SK-N-SH (cell line): ENCODE measurements around the gene PRR18. TPM values are rescaled to one million over a fixed set of nuclear protein-coding genes. Genes with fewer than 3 reads are reported as not detected.

ENCODE experiments used
- CTCF ChIA-PET: fragments of 300-600, 350-600 bp; formaldehyde crosslinking; extraction: SDS; loops from one replicate; lab custom pipeline; 2021; lab: Yijun Ruan, JAX
- POLR2A ChIA-PET: fragments of 350-600 bp; sonication (Branson Sonifier 250); formaldehyde crosslinking; extraction: SDS; loops from one replicate; lab custom pipeline; 2020; ENCODE audit warnings: antibody characterized with exemption, inconsistent platforms; lab: Yijun Ruan, JAX
- DNase-seq: peaks from one replicate; pipeline ENCODE4 v3.0.0; 2012
- H2AFZ ChIP-seq: fragments of 200-600 bp; sonication (generic); 2 replicates; pipeline ENCODE4 v1.8.1; 2016; ENCODE audit warnings: antibody characterized with exemption, mild to moderate bottlenecking, low read depth
- H3F3A ChIP-seq: fragments of 200-600 bp; sonication (generic); replicated peaks from 2 replicates; pipeline ENCODE3; 2016; ENCODE audit warnings: antibody characterized with exemption, mild to moderate bottlenecking; ENCODE audit not compliant: insufficient read depth
- H3K27ac ChIP-seq, 2 experiments: fragments of 200-500 bp in 1 of 2; fragments of 200-600 bp in 1 of 2; sonication (Bioruptor generic) in 1 of 2; sonication (generic), shearing (Covaris generic) in 1 of 2; 2 replicates each; pipeline versions ENCODE4 v1.5.1 to v1.6.1; 2014 to 2016; ENCODE audit warnings: low read depth in 2 of 2, inconsistent platforms in 1 of 2, low read length in 1 of 2, mild to moderate bottlenecking in 1 of 2, mixed read lengths in 1 of 2
- H3K27me3 ChIP-seq: fragments of 200-600 bp; sonication (generic), shearing (Covaris generic); 2 replicates; pipeline ENCODE4 v1.6.1; 2016; ENCODE audit warnings: mixed run types; ENCODE audit not compliant: insufficient read depth
- H3K36me3 ChIP-seq, 2 experiments: fragments of 200-500 bp in 1 of 2; fragments of 200-600 bp in 1 of 2; sonication (Bioruptor generic) in 1 of 2; sonication (generic) in 1 of 2; replicated peaks in 1 of 2; 2 replicates each; pipeline versions ENCODE3 to v1.5.1; 2014 to 2016; ENCODE audit warnings: low read length in 1 of 2, mild to moderate bottlenecking in 1 of 2; ENCODE audit not compliant: insufficient read depth in 2 of 2, control insufficient read depth in 1 of 2
- H3K4me1 ChIP-seq, 2 experiments: fragments of 200-500 bp in 1 of 2; fragments of 200-600 bp in 1 of 2; sonication (Bioruptor generic) in 1 of 2; sonication (generic), shearing (Covaris generic) in 1 of 2; 2 replicates each; pipeline versions ENCODE4 v1.5.1 to v1.6.1; 2014 to 2016; ENCODE audit warnings: low read depth in 1 of 2, low read length in 1 of 2, mixed run types in 1 of 2; ENCODE audit not compliant: insufficient read depth in 2 of 2, control insufficient read depth in 1 of 2
- H3K4me2 ChIP-seq: fragments of 200-600 bp; sonication (generic), shearing (Covaris generic); 2 replicates; pipeline ENCODE4 v1.6.1; 2017; ENCODE audit warnings: mixed run types
- H3K4me3 ChIP-seq, 2 experiments: fragments of 200-500 bp in 1 of 2; fragments of 200-600 bp in 1 of 2; sonication (Bioruptor generic) in 1 of 2; sonication (generic), shearing (Covaris generic) in 1 of 2; 2 replicates each; pipeline versions ENCODE4 v1.5.1 to v1.8.1; 2014 to 2016; ENCODE audit warnings: low read depth in 2 of 2, inconsistent platforms in 1 of 2, low read length in 1 of 2, mild to moderate bottlenecking in 1 of 2, mixed read lengths in 1 of 2, moderate library complexity in 1 of 2
- H3K79me2 ChIP-seq: fragments of 200-600 bp; sonication (generic); 2 replicates; pipeline ENCODE4 v1.8.1; 2017; ENCODE audit warnings: mild to moderate bottlenecking; ENCODE audit not compliant: insufficient read depth
- H3K9ac ChIP-seq: fragments of 200-600 bp; sonication (generic); 2 replicates; pipeline ENCODE4 v1.6.1; 2017; ENCODE audit warnings: mixed run types
- H3K9me2 ChIP-seq: fragments of 200-600 bp; sonication (generic); 2 replicates; pipeline ENCODE4 v1.6.1; 2017; ENCODE audit warnings: mixed run types
- H3K9me3 ChIP-seq: fragments of 200-600 bp; sonication (generic); 2 replicates; pipeline ENCODE4 v1.6.1; 2017; ENCODE audit warnings: mixed run types, mild to moderate bottlenecking, moderate library complexity
- H4K20me1 ChIP-seq: fragments of 200-600 bp; sonication (generic); 2 replicates; pipeline ENCODE4 v1.6.1; 2017; ENCODE audit warnings: mild to moderate bottlenecking, mixed run types; ENCODE audit not compliant: insufficient read depth
- EP300 ChIP-seq, 2 experiments: IDR thresholded peaks; 2 replicates each; pipeline versions ENCODE4 v1.4.0 to v1.6.1; 2012; ENCODE audit warnings: borderline replicate concordance in 1 of 2, low read depth in 1 of 2, low read length in 1 of 2
- FOXJ3 ChIP-seq: sonication (generic); formaldehyde crosslinking; IDR thresholded peaks from 2 replicates; pipeline ENCODE4 v1.5.1; 2020; ENCODE audit warnings: mild to moderate bottlenecking, missing genetic modification reagents
- FOXM1 ChIP-seq: IDR thresholded peaks from 2 replicates; pipeline ENCODE4 v1.4.0; 2012; ENCODE audit warnings: low read depth, mild to moderate bottlenecking
- GABPA ChIP-seq: IDR thresholded peaks from 2 replicates; pipeline ENCODE4 v1.4.0; 2012; ENCODE audit warnings: low read depth, mild to moderate bottlenecking
- JUND ChIP-seq: IDR thresholded peaks from 2 replicates; pipeline ENCODE4 v1.4.0; 2012
- MEF2A ChIP-seq: IDR thresholded peaks from 2 replicates; pipeline ENCODE4 v1.4.0; 2012; ENCODE audit warnings: low read depth, borderline replicate concordance
- NFIC ChIP-seq: IDR thresholded peaks from 2 replicates; pipeline ENCODE4 v1.4.0; 2012; ENCODE audit warnings: borderline replicate concordance
- NRF1 ChIP-seq: IDR thresholded peaks from 2 replicates; pipeline ENCODE4 v1.6.1; 2012; ENCODE audit warnings: low read depth, mild to moderate bottlenecking, low read length
- POLR2AphosphoS5 ChIP-seq: IDR thresholded peaks from 2 replicates; pipeline ENCODE4 v1.6.1; 2012; ENCODE audit warnings: low read depth, low read length
- RFX5 ChIP-seq: IDR thresholded peaks from 2 replicates; pipeline ENCODE4 v1.6.1; 2012; ENCODE audit warnings: mild to moderate bottlenecking, improper control_type of control experiment, low read length
- RXRA ChIP-seq: IDR thresholded peaks from 2 replicates; pipeline ENCODE4 v1.4.0; 2012; ENCODE audit warnings: low read depth, mild to moderate bottlenecking, borderline replicate concordance
- SIN3A ChIP-seq: IDR thresholded peaks from 2 replicates; pipeline ENCODE4 v1.6.1; 2012; ENCODE audit warnings: low read depth, mild to moderate bottlenecking, low read length, moderate library complexity, borderline replicate concordance
- TAF1 ChIP-seq: IDR thresholded peaks from 2 replicates; pipeline ENCODE4 v1.6.1; 2012; ENCODE audit warnings: low read depth, mild to moderate bottlenecking, low read length, moderate library complexity, borderline replicate concordance
- TEAD4 ChIP-seq: IDR thresholded peaks from 2 replicates; pipeline ENCODE4 v1.4.0; 2012; ENCODE audit warnings: mild to moderate bottlenecking, borderline replicate concordance; ENCODE audit not compliant: insufficient read depth
- WGBS: methylation state at CpG from one replicate; pipeline ENCODE4 v1.1.6; 2017; ENCODE audit warnings: low lambda C conversion rate; 5-methylcytosine and 5-hydroxymethylcytosine counted together
- polyA plus RNA-seq, 3 experiments: library from polyadenylated mRNA; depleted of rRNA; stranded (reverse); fragments of >200 nt; gene quantifications; 2 replicates each; pipeline ENCODE4 v1.2.3, GENCODE V29; 2012
- TF ChIP-seq, protein P1 (sequence below): IDR thresholded peaks from 2 replicates; pipeline ENCODE4 v1.6.1; 2012; ENCODE audit warnings: mild to moderate bottlenecking, low read depth, low read length, moderate library complexity
- TF ChIP-seq, protein P2 (sequence below): IDR thresholded peaks from 2 replicates; pipeline ENCODE4; 2012
- TF ChIP-seq, protein P3 (sequence below): fragments of 150-350 bp; IDR thresholded peaks from 2 replicates; pipeline ENCODE4 v1.6.1; 2017; ENCODE audit warnings: antibody characterized with exemption, low read length, low read depth, borderline replicate concordance
- TF ChIP-seq, protein P4 (sequence below): IDR thresholded peaks from 2 replicates; pipeline ENCODE4 v1.4.0; 2012; ENCODE audit warnings: low read depth
- TF ChIP-seq, protein P5 (sequence below): IDR thresholded peaks from 2 replicates; pipeline ENCODE4 v1.4.0; 2012; ENCODE audit warnings: low read depth, borderline replicate concordance

PRR18 gene
- polyA plus RNA-seq, 1 of the 3 experiments (the other 2 are of a cell fraction), result 0.02 TPM

DNA sequence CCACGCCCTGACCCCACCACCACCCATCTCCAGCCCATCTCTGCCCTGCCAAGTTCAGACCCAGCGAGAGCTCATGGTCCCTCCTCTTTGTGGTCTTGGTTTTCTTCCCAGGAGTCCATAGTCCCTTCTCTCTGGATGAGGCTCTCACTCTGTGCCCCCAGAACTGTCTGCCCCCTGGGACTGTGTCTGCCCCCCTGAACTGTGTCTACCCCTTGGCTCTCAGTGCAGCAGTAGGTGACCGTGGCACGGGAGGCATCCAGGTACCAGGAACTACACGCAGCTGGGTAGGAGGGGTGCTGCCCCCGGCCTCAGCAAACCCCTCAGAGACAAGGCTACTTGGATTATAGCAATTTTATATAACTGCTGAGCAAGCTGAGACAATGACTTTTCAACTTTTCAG, 23.6 kb downstream of the PRR18 start:
- POLR2A ChIA-PET, result no interaction called here
- H3K9me2 ChIP-seq, result no peaks in the 10 kb centered on the region
- no peaks in the 10 kb centered on the region for H3K9me3 ChIP-seq
- H3K27ac ChIP-seq, result no peak overlapping the region
- H3K4me1 ChIP-seq, result no peaks in the 10 kb centered on the region; a peak in 1 of 4 replicates
- H3K79me2 ChIP-seq, result no peaks in the 10 kb centered on the region
- no peak overlapping the region for H3K9ac ChIP-seq
- no peaks in the 10 kb centered on the region for H4K20me1 ChIP-seq
- no peaks in the 10 kb centered on the region for H3F3A ChIP-seq
- no peak overlapping the region for H3K4me3 ChIP-seq
- DNase-seq, result no peak
- peaks cover 42% of the 10 kb centered on the region; the same call in 1 of the 2 replicates for H3K27me3 ChIP-seq
- CTCF ChIA-PET, result interaction anchor here (1.3 to 3.3 kb wide), 4 partner anchors 8 to 127 kb away, joined by 3 to 30 read pairs (median 4); no protein-coding TSS in a partner anchor
- no peaks in the 10 kb centered on the region for H3K36me3 ChIP-seq
- 5% methylated on average over 6 of the region's 6 CpGs for whole genome bisulfite sequencing
- no peak overlapping the region for H2AFZ ChIP-seq
- no peak for TF ChIP-seq SIN3A
- TF ChIP-seq RXRA, result no peak
- TF ChIP-seq, protein P1, sequence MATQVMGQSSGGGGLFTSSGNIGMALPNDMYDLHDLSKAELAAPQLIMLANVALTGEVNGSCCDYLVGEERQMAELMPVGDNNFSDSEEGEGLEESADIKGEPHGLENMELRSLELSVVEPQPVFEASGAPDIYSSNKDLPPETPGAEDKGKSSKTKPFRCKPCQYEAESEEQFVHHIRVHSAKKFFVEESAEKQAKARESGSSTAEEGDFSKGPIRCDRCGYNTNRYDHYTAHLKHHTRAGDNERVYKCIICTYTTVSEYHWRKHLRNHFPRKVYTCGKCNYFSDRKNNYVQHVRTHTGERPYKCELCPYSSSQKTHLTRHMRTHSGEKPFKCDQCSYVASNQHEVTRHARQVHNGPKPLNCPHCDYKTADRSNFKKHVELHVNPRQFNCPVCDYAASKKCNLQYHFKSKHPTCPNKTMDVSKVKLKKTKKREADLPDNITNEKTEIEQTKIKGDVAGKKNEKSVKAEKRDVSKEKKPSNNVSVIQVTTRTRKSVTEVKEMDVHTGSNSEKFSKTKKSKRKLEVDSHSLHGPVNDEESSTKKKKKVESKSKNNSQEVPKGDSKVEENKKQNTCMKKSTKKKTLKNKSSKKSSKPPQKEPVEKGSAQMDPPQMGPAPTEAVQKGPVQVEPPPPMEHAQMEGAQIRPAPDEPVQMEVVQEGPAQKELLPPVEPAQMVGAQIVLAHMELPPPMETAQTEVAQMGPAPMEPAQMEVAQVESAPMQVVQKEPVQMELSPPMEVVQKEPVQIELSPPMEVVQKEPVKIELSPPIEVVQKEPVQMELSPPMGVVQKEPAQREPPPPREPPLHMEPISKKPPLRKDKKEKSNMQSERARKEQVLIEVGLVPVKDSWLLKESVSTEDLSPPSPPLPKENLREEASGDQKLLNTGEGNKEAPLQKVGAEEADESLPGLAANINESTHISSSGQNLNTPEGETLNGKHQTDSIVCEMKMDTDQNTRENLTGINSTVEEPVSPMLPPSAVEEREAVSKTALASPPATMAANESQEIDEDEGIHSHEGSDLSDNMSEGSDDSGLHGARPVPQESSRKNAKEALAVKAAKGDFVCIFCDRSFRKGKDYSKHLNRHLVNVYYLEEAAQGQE, result no peak
- no peak for TF ChIP-seq GABPA
- TF ChIP-seq NFIC, result no peak
- TF ChIP-seq, protein P2, sequence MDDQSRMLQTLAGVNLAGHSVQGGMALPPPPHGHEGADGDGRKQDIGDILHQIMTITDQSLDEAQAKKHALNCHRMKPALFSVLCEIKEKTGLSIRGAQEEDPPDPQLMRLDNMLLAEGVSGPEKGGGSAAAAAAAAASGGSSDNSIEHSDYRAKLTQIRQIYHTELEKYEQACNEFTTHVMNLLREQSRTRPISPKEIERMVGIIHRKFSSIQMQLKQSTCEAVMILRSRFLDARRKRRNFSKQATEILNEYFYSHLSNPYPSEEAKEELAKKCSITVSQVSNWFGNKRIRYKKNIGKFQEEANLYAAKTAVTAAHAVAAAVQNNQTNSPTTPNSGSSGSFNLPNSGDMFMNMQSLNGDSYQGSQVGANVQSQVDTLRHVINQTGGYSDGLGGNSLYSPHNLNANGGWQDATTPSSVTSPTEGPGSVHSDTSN, result no peak
- TF ChIP-seq, protein P3, sequence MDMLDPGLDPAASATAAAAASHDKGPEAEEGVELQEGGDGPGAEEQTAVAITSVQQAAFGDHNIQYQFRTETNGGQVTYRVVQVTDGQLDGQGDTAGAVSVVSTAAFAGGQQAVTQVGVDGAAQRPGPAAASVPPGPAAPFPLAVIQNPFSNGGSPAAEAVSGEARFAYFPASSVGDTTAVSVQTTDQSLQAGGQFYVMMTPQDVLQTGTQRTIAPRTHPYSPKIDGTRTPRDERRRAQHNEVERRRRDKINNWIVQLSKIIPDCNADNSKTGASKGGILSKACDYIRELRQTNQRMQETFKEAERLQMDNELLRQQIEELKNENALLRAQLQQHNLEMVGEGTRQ, result no peak
- TF ChIP-seq FOXJ3 (CRISPR knock-in tag), result no peak
- no peak for TF ChIP-seq TEAD4
- no peak for TF ChIP-seq RFX5
- TF ChIP-seq EP300 (IDR thresholded peaks at IDR 0.05; ENCODE audit: borderline replicate concordance in 1 of 2, low read depth in 1 of 2, low read length in 1 of 2), result no peak
- no peak for TF ChIP-seq FOXM1
- no peak for TF ChIP-seq JUND
- TF ChIP-seq, protein P4, sequence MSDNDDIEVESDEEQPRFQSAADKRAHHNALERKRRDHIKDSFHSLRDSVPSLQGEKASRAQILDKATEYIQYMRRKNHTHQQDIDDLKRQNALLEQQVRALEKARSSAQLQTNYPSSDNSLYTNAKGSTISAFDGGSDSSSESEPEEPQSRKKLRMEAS, result no peak
- TF ChIP-seq TAF1, result no peak
- no peak for TF ChIP-seq NRF1
- TF ChIP-seq POLR2AphosphoS5, result no peak
- TF ChIP-seq, protein P5, sequence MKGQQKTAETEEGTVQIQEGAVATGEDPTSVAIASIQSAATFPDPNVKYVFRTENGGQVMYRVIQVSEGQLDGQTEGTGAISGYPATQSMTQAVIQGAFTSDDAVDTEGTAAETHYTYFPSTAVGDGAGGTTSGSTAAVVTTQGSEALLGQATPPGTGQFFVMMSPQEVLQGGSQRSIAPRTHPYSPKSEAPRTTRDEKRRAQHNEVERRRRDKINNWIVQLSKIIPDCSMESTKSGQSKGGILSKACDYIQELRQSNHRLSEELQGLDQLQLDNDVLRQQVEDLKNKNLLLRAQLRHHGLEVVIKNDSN, result no peak
- TF ChIP-seq MEF2A, result no peak
- no peak overlapping the region for H3K4me2 ChIP-seq
